Suppressor macrophage treated with lipopolysaccharide for 1 hour (primary cell): ENCODE results near the gene RAB5B.

Experiments used
- DNase-seq, 3 donors: peaks; one replicate each; pipeline ENCODE4 v3.0.0-alpha.2; 2020 to 2022

RAB5B gene

DNA sequence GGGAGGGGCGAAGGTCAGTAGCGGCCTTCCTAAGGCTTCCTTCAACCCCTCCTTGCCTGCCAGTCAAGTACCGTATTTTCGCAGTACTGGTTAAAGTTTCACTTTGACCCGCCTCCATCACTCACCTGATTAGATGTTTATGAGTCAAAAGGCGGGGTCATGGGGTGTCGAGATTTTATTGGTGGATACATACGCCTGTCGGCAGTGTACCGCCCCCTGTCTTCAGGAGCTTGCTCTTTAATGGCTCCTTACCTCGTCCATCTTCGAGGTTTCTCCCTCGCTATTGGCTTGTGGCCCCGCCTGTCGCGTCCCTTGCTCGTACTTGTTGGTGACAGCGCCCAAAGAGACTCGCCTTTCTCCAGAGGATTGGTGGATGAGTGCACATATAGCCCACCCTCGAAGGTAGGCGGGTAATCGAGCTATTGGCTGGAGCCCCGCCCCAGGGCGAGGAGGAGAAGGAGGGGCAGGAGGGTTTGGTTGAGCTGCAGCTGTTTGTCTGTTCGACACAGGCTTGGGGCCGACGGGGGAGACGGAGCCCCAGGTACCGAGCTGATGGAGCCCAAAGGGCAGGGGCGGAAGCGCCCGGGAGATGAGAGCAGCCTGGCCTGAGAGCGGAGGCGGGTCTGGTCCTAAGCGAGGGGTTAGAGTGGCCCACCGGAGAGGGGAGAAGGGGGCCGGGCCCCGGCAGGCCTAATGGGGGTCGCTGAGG is at the start of gene RAB5B:
TSS of gene RAB5B (plus strand) at position 480 of the 709 bp plus-strand sequence. CDS start 12,883 bp downstream, outside the sequence.
- peak; percentile 99 to 100 (median 99) for DNase-seq

DNA sequence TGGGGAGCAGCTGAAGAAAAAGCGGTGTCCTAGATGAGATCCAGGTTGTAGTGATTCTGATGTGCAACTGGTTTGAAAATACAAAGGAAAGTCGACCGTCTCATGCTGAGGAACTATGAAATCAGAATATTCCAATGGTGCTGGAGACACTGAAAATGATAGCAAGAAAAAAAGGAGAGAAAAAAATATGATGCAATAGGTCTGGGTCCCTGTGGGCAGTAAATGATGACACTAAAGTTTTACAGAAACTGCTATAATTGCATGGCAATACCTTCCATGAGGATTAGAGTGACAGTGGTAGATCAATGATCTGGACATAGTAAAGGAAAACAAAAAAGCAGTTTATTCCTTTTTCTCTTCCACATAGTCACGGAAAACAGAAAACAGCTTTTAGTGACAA is 48.5 kb upstream of the RAB5B start:
- DNase-seq = no peak

DNA sequence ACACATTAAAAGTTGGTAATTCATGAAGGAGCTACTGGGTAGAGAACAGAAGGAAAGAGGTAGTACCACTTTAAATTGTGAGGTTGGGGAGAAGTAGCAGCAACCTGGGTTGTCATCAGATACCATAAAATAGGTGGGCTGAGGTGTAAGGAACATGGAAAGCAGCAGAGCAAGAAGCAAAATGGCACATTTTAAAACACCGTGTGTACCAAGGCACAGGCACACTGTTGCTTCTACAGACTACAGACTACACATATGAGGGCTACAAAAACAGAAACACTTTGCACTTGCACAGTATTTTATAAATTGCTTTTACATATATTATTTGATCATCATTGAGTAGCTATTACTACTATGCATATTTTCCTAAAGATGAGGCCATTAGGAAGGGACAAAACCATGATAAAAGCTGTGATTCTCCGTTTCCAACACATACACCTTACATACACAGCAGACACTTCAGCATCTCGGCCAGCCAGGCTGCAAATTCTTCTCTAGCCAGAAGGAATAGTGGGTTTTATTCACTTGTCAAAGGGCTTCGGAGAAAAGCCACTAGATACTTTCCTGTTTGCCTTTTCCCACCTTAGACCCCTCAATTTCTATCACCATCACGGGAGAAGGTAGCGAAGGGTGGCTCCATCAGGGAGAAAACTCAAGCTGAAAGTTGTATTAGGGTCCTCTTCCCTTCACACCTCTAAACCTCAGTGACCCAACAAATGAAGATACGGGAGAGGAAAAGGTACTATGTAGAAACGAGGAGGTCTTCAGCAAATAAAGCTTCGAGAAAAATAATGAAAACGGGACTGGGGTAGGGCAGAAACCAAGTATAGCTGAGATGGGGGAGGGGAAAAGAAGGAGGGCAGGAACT is 47.8 kb upstream of the RAB5B start:
- no peak for DNase-seq

GRCh38 chr12:55926738-55927587 is 46.9 kb upstream of the RAB5B start:
- peak; percentile 88 to 94 (median 91) for DNase-seq

DNA sequence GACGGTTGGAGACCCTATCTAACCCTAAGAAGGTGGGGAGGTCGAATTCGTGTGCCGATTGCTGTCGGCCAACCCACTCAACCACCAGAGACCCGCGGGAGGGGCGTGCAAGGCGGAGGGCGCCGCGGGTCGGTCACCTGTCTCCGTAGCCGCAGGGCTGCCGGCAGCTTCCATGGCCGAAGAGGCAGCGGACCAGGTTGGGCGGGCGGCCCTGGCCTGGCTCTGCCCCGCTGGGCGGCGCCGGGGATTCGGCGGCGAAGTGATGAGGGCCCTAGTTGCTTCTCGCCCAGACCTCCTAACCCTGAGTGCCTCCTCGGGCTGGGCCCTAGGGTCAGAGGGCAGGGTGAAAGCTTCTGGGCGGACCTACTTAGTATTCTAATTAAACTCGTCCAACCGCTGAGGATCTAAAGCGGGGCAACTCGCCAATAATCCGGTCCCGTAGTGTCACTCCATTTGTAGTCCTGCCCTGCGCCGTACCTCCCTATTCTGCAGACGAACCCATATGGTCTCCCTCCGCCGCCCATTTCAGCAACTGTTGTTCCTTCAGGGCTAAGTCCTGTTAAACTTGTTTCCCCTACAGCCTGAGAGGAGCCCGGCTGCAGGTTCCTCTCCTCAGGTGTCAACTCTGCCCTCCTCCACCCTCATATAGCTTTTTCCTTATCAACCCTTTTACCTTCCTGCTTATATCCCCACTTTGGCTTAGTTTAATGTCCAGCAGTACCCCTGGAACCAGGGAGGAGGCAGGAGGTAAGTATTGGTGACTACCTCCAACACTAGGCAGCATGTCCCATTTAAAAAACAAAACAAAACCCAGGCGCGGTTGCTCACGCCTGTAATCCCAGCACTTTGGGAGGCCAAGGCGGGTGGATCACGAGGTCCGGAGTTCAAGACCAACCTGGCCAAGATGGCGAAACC is 46.0 kb upstream of the RAB5B start, which contains the start of gene PYM1:
TSS of gene PYM1 (minus strand) at position 307 of the 915 bp plus-strand sequence. CDS start at position 174, 133 bp downstream.
- peak; percentile 84 to 90 (median 89) for DNase-seq

DNA sequence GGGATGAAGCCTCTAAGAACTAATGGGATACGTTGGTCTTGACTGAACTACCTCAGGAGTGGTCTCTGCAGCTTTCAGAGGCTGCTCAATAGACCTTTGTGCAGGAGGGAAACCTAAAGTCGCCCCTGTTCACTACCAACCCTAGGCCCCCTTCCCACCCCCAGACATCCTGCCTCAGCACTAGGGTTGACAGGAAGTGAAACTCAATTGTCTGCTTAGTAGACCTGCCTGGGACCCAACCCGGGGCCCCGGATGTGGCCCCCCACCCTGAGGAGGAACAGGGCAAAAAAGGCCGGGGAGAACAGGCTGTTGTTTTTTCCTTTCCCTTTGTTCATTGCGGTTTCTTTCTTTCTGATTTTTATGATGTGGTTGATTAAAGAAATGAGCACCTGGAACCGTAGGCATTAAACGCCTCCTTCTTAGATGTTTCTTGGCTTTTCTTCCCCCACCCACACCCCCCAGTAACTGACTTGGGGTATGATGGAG is 44.5 kb upstream of the RAB5B start:
- peak in 1 of 3 donors; percentile 21 for DNase-seq

GRCh38 chr12:55930771-55931316 is 43.0 kb upstream of the RAB5B start, which contains the start of gene DGKA:
TSS of gene DGKA (plus strand) at chr12:55931162. CDS start at chr12:55936504, 5,342 bp downstream.
- peak; percentile 50 to 74 (median 72) for DNase-seq

- DNase-seq = peak; percentile 17 to 46 (median 30)
These were observed 42.5 kb upstream of the RAB5B start for GRCh38 chr12:55931317-55931779.

DNA sequence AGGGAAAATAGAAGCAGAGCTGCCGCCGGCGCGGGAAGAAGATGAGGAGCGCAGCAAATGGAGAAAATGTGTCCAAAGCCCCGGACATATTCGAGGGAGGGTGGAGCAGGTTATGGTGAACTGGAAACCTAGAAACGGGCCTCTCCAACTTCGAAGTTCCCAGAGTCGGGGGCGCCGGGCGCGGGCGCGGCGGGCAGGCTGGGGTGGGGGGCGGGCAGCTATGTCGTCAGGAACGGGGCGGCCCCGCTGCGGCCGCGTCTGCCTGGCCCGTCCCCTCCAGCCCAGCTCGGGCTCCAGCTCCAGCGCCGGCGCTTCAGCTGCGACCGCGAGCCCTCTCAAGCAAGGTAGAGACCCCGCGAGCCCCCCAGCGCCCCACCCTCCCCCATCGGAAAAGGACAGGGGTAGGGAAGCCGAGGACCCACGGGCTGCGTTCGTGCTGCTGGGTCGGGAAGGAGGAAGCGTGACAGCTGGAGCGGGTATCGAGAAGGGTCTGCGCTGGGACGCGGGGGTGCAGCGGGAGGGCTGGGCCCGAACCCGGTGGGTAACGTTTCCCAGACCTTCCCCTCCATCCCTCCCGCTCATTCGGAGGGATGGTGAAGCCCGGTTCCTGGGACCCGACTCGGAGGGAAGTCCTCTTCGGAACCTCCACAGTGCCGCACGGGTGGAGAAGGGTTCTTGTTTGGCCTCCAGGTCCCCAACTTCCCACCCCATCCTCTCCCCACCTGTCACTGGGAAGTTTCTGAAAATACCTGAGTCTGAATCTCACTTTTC is 41.9 kb upstream of the RAB5B start:
- peak; percentile 38 to 70 (median 56) for DNase-seq

DNA sequence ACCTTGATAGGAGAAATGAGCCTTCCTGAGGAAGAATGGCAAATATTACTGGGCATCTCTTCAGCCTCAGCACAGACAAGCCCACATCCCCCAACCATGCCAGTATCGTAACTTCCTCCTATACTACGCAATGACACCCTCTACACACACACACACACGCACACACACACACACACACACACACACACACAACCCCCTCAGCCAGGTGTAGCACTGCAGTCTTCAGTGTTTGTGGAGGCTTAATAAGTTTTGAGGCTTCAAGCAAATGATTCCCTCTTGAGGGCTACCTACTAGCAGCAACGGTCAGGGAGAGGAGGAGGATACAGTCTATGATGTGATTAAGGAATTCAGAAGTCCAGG is 41.3 kb upstream of the RAB5B start:
- DNase-seq = peak in 1 of 3 donors; percentile 39

DNA sequence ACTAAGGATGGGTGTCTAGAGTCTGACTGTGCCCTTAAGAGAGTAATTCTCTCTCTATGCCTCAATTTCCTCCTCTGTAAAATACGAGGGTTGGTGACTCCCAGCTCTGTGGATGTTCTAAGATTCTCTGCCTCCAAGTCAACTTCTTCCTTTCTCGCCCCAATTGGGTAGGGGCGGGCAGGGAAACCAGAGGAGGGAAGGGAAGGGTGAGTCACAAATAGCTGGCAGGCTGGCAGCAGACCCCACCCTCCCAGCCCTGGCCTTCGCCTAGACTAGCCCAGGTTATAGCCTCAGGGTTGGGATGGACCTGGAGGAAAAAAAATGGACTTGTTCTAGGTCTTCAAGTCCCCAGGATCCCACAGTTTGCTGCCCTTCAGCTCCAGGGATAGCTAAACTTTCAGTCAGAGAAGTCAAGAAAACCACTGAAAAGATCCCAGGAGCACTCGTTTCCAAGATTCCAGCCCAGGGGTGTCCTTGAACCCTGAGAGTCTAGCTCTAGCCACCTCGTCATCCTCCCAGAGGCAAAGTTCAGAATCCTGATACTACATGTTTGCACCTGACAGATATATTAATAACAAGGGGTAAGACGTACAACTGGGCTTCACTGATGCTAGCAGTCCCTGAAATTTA is 40.6 kb upstream of the RAB5B start:
- peak; percentile 63 to 72 (median 64) for DNase-seq

GRCh38 chr12:55933799-55934742 is 39.8 kb upstream of the RAB5B start:
- no peak for DNase-seq

DNA sequence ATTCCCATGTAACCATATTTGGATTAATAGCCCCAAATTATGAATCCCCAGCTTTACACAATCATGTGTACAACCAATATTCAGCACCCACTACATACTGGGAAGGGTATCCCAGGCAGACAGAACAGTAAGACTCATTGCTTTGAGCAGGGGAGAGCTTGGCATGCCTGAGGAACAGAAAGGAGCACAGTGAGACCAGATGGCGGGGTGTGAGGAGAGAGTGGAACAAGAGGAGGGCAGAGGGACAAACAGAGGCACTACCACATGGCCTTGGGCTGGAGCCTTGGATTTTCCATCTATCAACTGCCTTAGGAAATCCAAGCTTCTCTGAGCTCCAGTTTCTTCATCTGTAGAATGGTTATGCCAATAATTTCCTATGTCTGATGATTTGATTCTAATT is 39.1 kb upstream of the RAB5B start:
- DNase-seq = no peak

DNA sequence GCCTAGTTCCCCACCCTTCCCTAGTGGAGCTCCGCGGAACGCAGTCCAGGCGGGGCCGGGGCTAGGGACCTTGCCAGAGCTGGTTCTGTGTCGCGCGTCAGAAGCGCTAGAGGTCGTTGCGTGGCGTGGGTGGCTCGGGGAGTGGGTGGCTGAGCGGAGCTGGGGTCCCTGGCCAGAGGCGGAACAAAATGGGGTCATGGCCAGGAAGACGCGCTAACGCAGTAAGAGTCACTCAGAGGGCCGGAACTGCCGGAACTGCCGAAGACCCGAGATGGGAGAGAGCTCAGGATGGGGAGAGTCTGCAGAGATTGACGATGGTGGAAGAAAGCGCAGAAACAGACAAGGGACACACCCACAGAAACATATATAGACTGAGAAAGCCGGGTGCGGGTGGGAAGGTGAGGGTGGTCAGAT is 38.1 kb upstream of the RAB5B start:
- DNase-seq = no peak

DNA sequence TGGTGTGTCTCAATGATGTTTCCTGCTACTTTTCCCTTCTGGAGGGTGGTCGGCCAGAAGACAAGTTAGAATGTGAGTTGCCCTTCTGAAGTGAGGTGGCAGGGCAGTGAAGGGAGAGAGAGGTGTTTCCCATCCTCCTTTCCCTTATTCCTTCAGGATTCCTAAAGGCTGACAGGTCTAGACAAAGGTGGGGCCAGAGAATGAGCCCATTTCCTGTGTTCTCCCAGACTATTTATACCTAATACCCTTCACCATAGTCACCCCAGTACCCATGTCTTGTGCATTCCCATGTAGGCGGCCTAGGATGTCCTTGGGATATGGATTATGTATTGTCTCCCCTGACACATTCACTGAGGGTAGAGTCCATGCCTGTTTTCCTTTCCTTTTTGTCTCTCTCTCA is 35.9 kb upstream of the RAB5B start:
- no peak for DNase-seq

GRCh38 chr12:55938826-55939501 is 34.9 kb upstream of the RAB5B start:
- DNase-seq = no peak

GRCh38 chr12:55940065-55940732 is 33.7 kb upstream of the RAB5B start:
- peak; percentile 88 to 94 (median 93) for DNase-seq
